Gastrocnemius medialis (tissue), 4 donors: ENCODE data around the gene ABCA12.

Source experiments
- CTCF ChIP-seq, 5 experiments: fragments of 450-650 bp in 3 of 5; fragments of 200-600 bp in 2 of 5; sonication (generic) in 2 of 5; IDR thresholded peaks in 4 of 5; conservative IDR thresholded peaks in 1 of 5; 1 replicate in 4 of 5; 2 replicates in 1 of 5; pipeline ENCODE4 v1.5.1; 2016 to 2019; ENCODE audit warnings: antibody characterized with exemption in 5 of 5, mild to moderate bottlenecking in 3 of 5, moderate library complexity in 3 of 5
- POLR2A ChIP-seq, 2 donors: fragments of 450-650 bp; IDR thresholded peaks; one replicate each; pipeline ENCODE4 v1.6.1; 2017; ENCODE audit warnings: antibody characterized with exemption in 2 of 2, mild to moderate bottlenecking in 2 of 2, moderate library complexity in 2 of 2

GRCh38 chr2:215071676-215072075 lies 66.8 kb downstream of the ABCA12 start:
- no peak for TF ChIP-seq CTCF (IDR thresholded peaks at IDR 0.05 in 4 of 5, conservative IDR thresholded peaks at IDR 0.05 in 1 of 5)
- no peak for TF ChIP-seq POLR2A (IDR thresholded peaks at IDR 0.05)
